Smooth muscle cell of the pulmonary artery (primary cell): ENCODE measurements around the gene ZNF286A. TPM values are rescaled to one million over a fixed set of nuclear protein-coding genes. Genes with fewer than 3 reads are reported as not detected.

Source experiments
- total RNA-seq: library from RNA; depleted of rRNA; stranded (reverse); fragments of >200 nt; gene quantifications from 2 replicates; pipeline ENCODE4 v1.2.3, GENCODE V29; 2014

Gene ZNF286A
- total RNA-seq, result 25.3 and 37.9 TPM in 2 replicates

DNA sequence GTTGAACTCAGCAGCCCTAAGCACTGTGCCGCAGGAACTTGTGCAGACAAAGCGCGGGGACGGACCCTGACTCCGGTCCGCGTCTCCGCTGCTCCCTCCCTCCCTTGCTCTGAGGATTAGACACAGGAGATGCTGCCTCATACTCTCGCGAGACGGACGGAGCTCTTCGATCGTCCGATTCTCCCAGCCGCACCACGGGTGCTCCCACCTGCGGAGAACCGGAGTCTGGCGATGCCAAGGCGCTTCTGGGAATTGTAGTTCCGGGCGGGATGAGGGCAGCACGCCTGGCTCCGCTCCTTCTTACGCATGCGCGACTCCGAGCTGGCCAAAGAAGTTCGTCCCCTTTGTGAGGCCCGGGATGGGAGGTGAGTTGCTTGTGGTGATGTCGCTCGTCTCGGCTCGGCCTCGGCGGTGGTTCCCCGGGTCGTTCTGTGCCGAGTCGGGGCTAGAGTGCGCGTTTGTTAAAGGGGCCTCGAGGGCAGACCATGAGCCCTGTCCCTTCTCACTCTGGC, at the start of gene ZNF286A:
TSS of gene ZNF286A (plus strand) at position 340 of the 512 bp plus-strand sequence. CDS start 578 bp downstream, outside the sequence.

DNA sequence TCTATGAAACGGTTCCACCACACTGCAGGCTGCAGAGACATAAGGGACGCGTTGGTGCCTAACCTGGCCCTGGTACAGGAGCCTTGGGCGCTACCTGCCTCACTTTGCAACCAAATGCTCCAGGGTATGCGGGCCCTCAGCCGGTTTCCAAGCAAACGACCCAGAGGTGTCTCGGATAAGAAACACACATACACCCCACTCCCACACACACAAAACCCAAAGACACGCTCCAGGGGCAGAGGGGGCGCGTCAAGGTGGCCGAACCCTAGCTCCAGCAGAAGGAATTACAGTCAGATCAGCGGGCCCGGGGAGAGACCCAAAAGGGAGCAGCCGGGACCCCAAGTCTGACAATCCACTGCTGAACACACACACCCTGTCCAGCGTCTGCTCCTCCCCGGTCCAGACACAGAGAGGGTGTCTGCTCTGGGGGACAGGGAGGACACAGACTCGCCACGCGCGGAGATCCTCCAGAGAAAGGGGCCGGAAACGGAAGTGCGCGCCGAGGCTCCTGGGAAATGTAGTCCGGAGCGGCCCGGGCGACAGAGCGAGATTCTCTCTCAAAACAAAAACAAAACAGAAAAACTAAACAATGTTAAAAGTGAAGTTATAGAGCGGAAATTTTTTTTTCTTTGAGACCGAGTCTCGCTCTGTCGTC, 15.6 kb upstream of the ZNF286A start, which contains the start of gene TRIM16:
TSS of gene TRIM16 (minus strand) at position 488 of the 655 bp plus-strand sequence. CDS start 32,702 bp downstream, outside the sequence.

DNA sequence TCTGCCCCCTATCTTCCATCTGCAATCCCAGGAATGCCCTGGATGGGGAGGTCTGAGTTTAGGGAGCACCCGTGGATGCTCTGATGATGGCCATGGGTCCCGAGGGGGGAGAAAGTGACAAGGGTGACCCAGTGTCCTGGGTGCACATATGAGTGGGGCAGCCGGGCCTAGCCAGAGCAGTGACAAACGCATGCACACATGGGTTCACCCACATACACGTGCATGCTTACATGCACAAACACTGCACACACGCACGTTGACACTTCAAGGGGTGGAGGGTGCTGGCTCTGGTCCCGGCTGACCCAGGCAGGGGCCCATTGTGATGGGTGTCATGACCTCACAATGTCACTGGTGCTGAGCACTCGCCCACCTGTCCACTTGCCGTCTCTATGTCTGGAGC, 32.3 kb downstream of the ZNF286A start, which contains the start of gene TBC1D26:
TSS of gene TBC1D26 (plus strand) at position 384 of the 400 bp plus-strand sequence. CDS start 3,066 bp downstream, outside the sequence.

Other genes with a start within 250 kb of the ZNF286A start
- gene CDRT4, start 232.1 kb upstream of the ZNF286A start, total RNA-seq, result 3.4 and 6.7 TPM in 2 replicates
- 31.9 and 32.8 TPM in 2 replicates for gene TVP23C, start 136.3 kb upstream of the ZNF286A start, total RNA-seq
- 0.20 and 1.6 TPM in 2 replicates for gene FBXW10B, start 80.0 kb upstream of the ZNF286A start, total RNA-seq
- 59.2 and 62.9 TPM in 2 replicates for gene TRIM16, start 15.4 kb upstream of the ZNF286A start, total RNA-seq
- 0.30 and 0.39 TPM in 2 replicates for gene TBC1D26, start 32.5 kb downstream of the ZNF286A start, total RNA-seq
- gene ADORA2B, start 245.4 kb downstream of the ZNF286A start, total RNA-seq, result 22.6 and 28.2 TPM in 2 replicates